Raji (cell line): Measurements from ENCODE around the gene UVSSA.

Experiments
- POLR2A ChIP-seq: IDR thresholded peaks from 2 replicates; pipeline ENCODE4 v1.6.1; 2011; ENCODE audit warnings: low read depth, low read length, control low read depth; ENCODE audit not compliant: insufficient read depth

Gene UVSSA

GRCh38 chr4:1408418-1408817 lies 61.4 kb downstream of the UVSSA start:
- TF ChIP-seq POLR2A, result no peak

- no peak for TF ChIP-seq POLR2A
Measured at GRCh38 chr4:1409079-1409478, 62.1 kb downstream of the UVSSA start.

GRCh38 chr4:1409491-1410425 lies 62.8 kb downstream of the UVSSA start:
- TF ChIP-seq POLR2A, result no peak

- no peak for TF ChIP-seq POLR2A
Measured at GRCh38 chr4:1410491-1411325, 63.7 kb downstream of the UVSSA start.

GRCh38 chr4:1411436-1412375 lies 64.7 kb downstream of the UVSSA start:
- no peak for TF ChIP-seq POLR2A

- TF ChIP-seq POLR2A, result no peak
Measured at GRCh38 chr4:1412376-1413203, 65.6 kb downstream of the UVSSA start.

GRCh38 chr4:1413204-1413663 lies 66.2 kb downstream of the UVSSA start:
- TF ChIP-seq POLR2A, result no peak

- TF ChIP-seq POLR2A, result no peak
Measured at GRCh38 chr4:1413687-1414479, 66.9 kb downstream of the UVSSA start.

GRCh38 chr4:1414831-1415680 lies 68.0 kb downstream of the UVSSA start:
- no peak for TF ChIP-seq POLR2A

GRCh38 chr4:1415681-1415981 lies 68.6 kb downstream of the UVSSA start:
- TF ChIP-seq POLR2A, result no peak

- TF ChIP-seq POLR2A, result no peak
Measured at GRCh38 chr4:1416051-1416947, 69.3 kb downstream of the UVSSA start.

- TF ChIP-seq POLR2A, result no peak
Measured at GRCh38 chr4:1416948-1417260, 69.9 kb downstream of the UVSSA start.
